H1 (cell line): ENCODE measurements around the gene TM4SF20. TPM values are rescaled to one million over a fixed set of nuclear protein-coding genes. Genes with fewer than 3 reads are reported as not detected.

Experiments
- CTCF ChIA-PET: fragments of 300-600 bp; sonication (Branson Sonifier 250); formaldehyde crosslinking; loops from one replicate; lab custom pipeline; 2021; ENCODE audit not compliant: partially characterized antibody; lab: Charles Lee
- POLR2A ChIA-PET: fragments of 300-600 bp; sonication (Branson Sonifier 250); formaldehyde crosslinking; loops from one replicate; lab custom pipeline; 2021; ENCODE audit warnings: inconsistent platforms; ENCODE audit not compliant: partially characterized antibody; lab: Charles Lee
- DNase-seq, 2 experiments: peaks; one replicate each; pipeline versions ENCODE4 v3.0.0 to v3.0.0-alpha.2; 2010 to 2022; ENCODE audit warnings: low spot score in 2 of 2, low read depth in 1 of 2, mixed read lengths in 1 of 2
- FAIRE-seq: peaks from 2 replicates; lab custom pipeline; 2011; peaks lifted over from hg19 to GRCh38; lab: Jason Lieb, UNC
- H2AFZ ChIP-seq: 2 replicates; pipeline ENCODE4 v1.8.1; 2012; ENCODE audit warnings: low read length, inconsistent platforms
- H2AK5ac ChIP-seq: 2 replicates; pipeline ENCODE4 v1.6.1; 2013; ENCODE audit warnings: low read depth, low read length
- H2BK120ac ChIP-seq: replicated peaks from 2 replicates; pipeline ENCODE3; 2013; ENCODE audit warnings: low read depth, low read length, inconsistent platforms
- H2BK12ac ChIP-seq: 2 replicates; pipeline ENCODE4 v1.6.1; 2013; ENCODE audit warnings: low read depth, low read length
- H2BK15ac ChIP-seq: 2 replicates; pipeline ENCODE4 v1.6.1; 2013; ENCODE audit warnings: low read length
- H2BK20ac ChIP-seq: 2 replicates; pipeline ENCODE4 v1.6.1; 2013; ENCODE audit warnings: low read length
- H2BK5ac ChIP-seq: 2 replicates; pipeline ENCODE4 v1.6.1; 2013; ENCODE audit warnings: low read depth, low read length
- H3K14ac ChIP-seq: 2 replicates; pipeline ENCODE4 v1.6.1; 2013; ENCODE audit warnings: inconsistent platforms; ENCODE audit not compliant: insufficient read length
- H3K18ac ChIP-seq: 2 replicates; pipeline ENCODE4 v1.6.1; 2013; ENCODE audit warnings: low read length; ENCODE audit errors: extremely low read depth
- H3K23ac ChIP-seq: 2 replicates; pipeline ENCODE4 v1.6.1; 2013; ENCODE audit warnings: inconsistent platforms; ENCODE audit not compliant: insufficient read length
- H3K23me2 ChIP-seq: 2 replicates; pipeline ENCODE4 v1.6.1; 2013; ENCODE audit warnings: low read depth, low read length
- H3K27ac ChIP-seq: 2 replicates; pipeline ENCODE4 v1.6.1; 2011; ENCODE audit warnings: low read depth, low read length, inconsistent platforms
- H3K27me3 ChIP-seq, 4 experiments: replicated peaks in 1 of 4; 1 replicate in 1 of 4; 2 replicates in 3 of 4; pipeline versions ENCODE4 v1.6.1 to v1.8.1; 2011 to 2013; ENCODE audit warnings: low read length in 3 of 4, mild to moderate bottlenecking in 3 of 4, inconsistent platforms in 2 of 4, mixed read lengths in 2 of 4, moderate library complexity in 1 of 4; ENCODE audit not compliant: control insufficient read depth in 3 of 4, insufficient read depth in 3 of 4; ENCODE audit errors: extremely low read depth in 1 of 4
- H3K36me3 ChIP-seq, 4 experiments: 2 replicates each; pipeline versions ENCODE4 v1.6.1 to v1.8.1; 2011 to 2013; ENCODE audit warnings: mild to moderate bottlenecking in 4 of 4, low read length in 3 of 4, moderate library complexity in 2 of 4, control low read depth in 1 of 4, inconsistent platforms in 1 of 4; ENCODE audit not compliant: insufficient read depth in 4 of 4, control insufficient read depth in 2 of 4
- H3K4ac ChIP-seq: replicated peaks from 2 replicates; pipeline ENCODE3; 2013; ENCODE audit warnings: low read length, low read depth, mixed read lengths, inconsistent platforms; ENCODE audit not compliant: insufficient read length
- H3K4me1 ChIP-seq, 4 experiments: replicated peaks in 1 of 4; 1 replicate in 1 of 4; 2 replicates in 3 of 4; pipeline versions ENCODE4 v1.6.1 to v1.8.1; 2011 to 2013; ENCODE audit warnings: low read length in 3 of 4, inconsistent platforms in 2 of 4, mixed read lengths in 1 of 4; ENCODE audit not compliant: insufficient read depth in 4 of 4, control insufficient read depth in 3 of 4
- H3K4me2 ChIP-seq, 2 experiments: 2 replicates each; pipeline versions ENCODE4 v1.6.1 to v1.8.1; 2011 to 2013; ENCODE audit warnings: low read depth in 2 of 2, low read length in 2 of 2, control low read depth in 1 of 2, inconsistent platforms in 1 of 2, mild to moderate bottlenecking in 1 of 2; ENCODE audit not compliant: insufficient read depth in 1 of 2
- H3K4me3 ChIP-seq, 4 experiments: fragments of 200-600, 300-600 bp in 1 of 4; sonication (generic), shearing (Covaris generic), sonication (Bioruptor Twin) in 1 of 4; 2 replicates each; pipeline versions ENCODE4 v1.5.1 to v1.8.1; 2011 to 2016; ENCODE audit warnings: low read length in 4 of 4, low read depth in 3 of 4, control low read depth in 2 of 4, inconsistent platforms in 2 of 4, mild to moderate bottlenecking in 2 of 4, mixed read lengths in 1 of 4, moderate library complexity in 1 of 4; ENCODE audit not compliant: insufficient read depth in 2 of 4; ENCODE audit errors: extremely low read depth in 1 of 4
- H3K56ac ChIP-seq: replicated peaks from 2 replicates; pipeline ENCODE3; 2013; ENCODE audit warnings: low read depth, mild to moderate bottlenecking, mixed read lengths, low read length, inconsistent platforms; ENCODE audit not compliant: insufficient read length
- H3K79me1 ChIP-seq: 2 replicates; pipeline ENCODE4 v1.6.1; 2013; ENCODE audit warnings: low read depth, low read length, control low read depth
- H3K79me2 ChIP-seq, 2 experiments: 2 replicates each; pipeline versions ENCODE4 v1.6.1 to v1.8.1; 2012 to 2013; ENCODE audit warnings: low read length in 2 of 2, mild to moderate bottlenecking in 2 of 2, inconsistent platforms in 1 of 2; ENCODE audit not compliant: insufficient read depth in 2 of 2, control insufficient read depth in 1 of 2
- H3K9ac ChIP-seq, 4 experiments: replicated peaks in 1 of 4; 1 replicate in 1 of 4; 2 replicates in 3 of 4; pipeline versions ENCODE4 v1.6.1 to v1.8.1; 2011 to 2013; ENCODE audit warnings: low read depth in 3 of 4, low read length in 3 of 4, control low read depth in 2 of 4, mild to moderate bottlenecking in 2 of 4, moderate library complexity in 2 of 4, inconsistent platforms in 1 of 4; ENCODE audit errors: extremely low read depth in 1 of 4
- H3K9me3 ChIP-seq, 2 experiments: 2 replicates each; pipeline versions ENCODE4 v1.6.1 to v1.8.1; 2012 to 2013; ENCODE audit warnings: mild to moderate bottlenecking in 2 of 2, moderate library complexity in 2 of 2, control low read depth in 1 of 2, inconsistent platforms in 1 of 2, low read depth in 1 of 2, low read length in 1 of 2, mixed read lengths in 1 of 2; ENCODE audit not compliant: insufficient read depth in 2 of 2
- H4K20me1 ChIP-seq, 2 experiments: replicated peaks in 1 of 2; 2 replicates each; pipeline versions ENCODE3 to v1.8.1; 2011 to 2013; ENCODE audit warnings: inconsistent platforms in 2 of 2, low read length in 2 of 2, mild to moderate bottlenecking in 1 of 2; ENCODE audit not compliant: insufficient read depth in 2 of 2, control insufficient read depth in 1 of 2
- H4K5ac ChIP-seq: 2 replicates; pipeline ENCODE4 v1.6.1; 2013; ENCODE audit warnings: low read length, low read depth, mixed read lengths, inconsistent platforms; ENCODE audit not compliant: insufficient read length
- H4K8ac ChIP-seq: 2 replicates; pipeline ENCODE4 v1.8.0; 2013; ENCODE audit warnings: mild to moderate bottlenecking, moderate library complexity, low read length, inconsistent platforms; ENCODE audit not compliant: insufficient read depth; ENCODE audit errors: extremely low read depth
- H4K91ac ChIP-seq: replicated peaks from 2 replicates; pipeline ENCODE3; 2013; ENCODE audit warnings: low read length, mixed read lengths, inconsistent platforms; ENCODE audit not compliant: insufficient read length
- EP300 ChIP-seq, 2 experiments: IDR thresholded peaks; 1 replicate in 1 of 2; 2 replicates in 1 of 2; pipeline ENCODE4 v1.6.1; 2011 to 2012; ENCODE audit warnings: low read depth in 2 of 2, low read length in 2 of 2, mild to moderate bottlenecking in 2 of 2, borderline replicate concordance in 1 of 2, inconsistent platforms in 1 of 2, moderate library complexity in 1 of 2
- RAD21 ChIP-seq, 2 experiments: IDR thresholded peaks in 1 of 2; conservative IDR thresholded peaks in 1 of 2; 2 replicates each; pipeline ENCODE4 v1.6.1; 2011; ENCODE audit warnings: low read depth in 2 of 2, low read length in 2 of 2, improper control_type of control experiment in 1 of 2, inconsistent platforms in 1 of 2, mild to moderate bottlenecking in 1 of 2, moderate library complexity in 1 of 2
- WGBS, 2 experiments: shearing (Covaris generic) in 1 of 2; methylation state at CpG; one replicate each; pipeline versions ENCODE4 v1.1.6 to v1.1.7; 2013 to 2015; ENCODE audit warnings: low lambda C conversion rate in 2 of 2, mixed read lengths in 2 of 2, inconsistent platforms in 1 of 2, low coverage in 1 of 2, missing lambda C conversion rate in 1 of 2; ENCODE audit not compliant: insufficient replicate concordance in 2 of 2, insufficient coverage in 1 of 2, insufficient read length in 1 of 2; ENCODE audit errors: extremely low coverage in 1 of 2, missing lambda C conversion rate in 1 of 2; 5-methylcytosine and 5-hydroxymethylcytosine counted together
- polyA plus RNA-seq, 7 experiments: library from polyadenylated mRNA; depleted of rRNA in 3 of 7; stranded (reverse) in 5 of 7; unstranded in 2 of 7; fragments of >200 nt in 5 of 7; fragments of 200-250 nt in 2 of 7; gene quantifications; 1 replicate in 5 of 7; 2 replicates in 1 of 7; 4 replicates in 1 of 7; pipeline versions ENCODE4 v1.2.1 to v1.2.3, GENCODE V29; 2011 to 2013; ENCODE audit warnings: missing spikeins in 2 of 7, mixed read lengths in 2 of 7
- total RNA-seq: library from RNA; stranded (reverse); fragmentation: NEBNext Ultra II Directional; extraction: Animal tissue kit (Norgen Biotek cat#: 25700); gene quantifications from 2 replicates; pipeline ENCODE4 v1.2.1, GENCODE V29; 2021
- TF ChIP-seq, protein P1 (sequence below), 3 experiments: IDR thresholded peaks; 1 replicate in 2 of 3; 2 replicates in 1 of 3; pipeline versions ENCODE4 v1.5.1 to v1.6.1; 2011; ENCODE audit warnings: low read length in 3 of 3, mild to moderate bottlenecking in 3 of 3, inconsistent platforms in 2 of 3, low read depth in 1 of 3, moderate library complexity in 1 of 3; ENCODE audit not compliant: insufficient read depth in 1 of 3; ENCODE audit errors: control extremely low read depth in 1 of 3

Gene TM4SF20
- total and polyA plus RNA-seq, 2 of the 8 experiments (the other 6 are each of a cell fraction or from before 2014, with no cell fraction given), result not detected

DNA sequence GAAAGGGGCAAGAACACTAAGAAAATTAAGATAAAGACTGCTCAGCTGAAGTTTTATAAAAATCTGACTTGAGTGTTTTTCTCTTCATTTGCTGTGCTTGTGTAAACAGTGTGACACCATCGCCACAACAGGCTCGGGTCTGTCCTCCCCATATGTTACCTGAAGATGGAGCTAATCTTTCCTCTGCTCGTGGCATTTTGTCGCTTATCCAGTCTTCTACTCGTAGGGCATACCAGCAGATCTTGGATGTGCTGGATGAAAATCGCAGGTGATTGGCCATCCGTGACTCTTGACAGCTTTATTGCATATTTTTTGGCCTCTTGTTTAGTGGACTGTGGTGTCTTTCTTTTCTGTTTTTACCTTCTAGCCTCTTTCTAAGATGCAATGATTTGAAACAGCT, 32.0 kb downstream of the TM4SF20 start:
- DNase-seq (no peak), FAIRE-seq (no peak)
- H3K9ac ChIP-seq, result no peak overlapping the region
- H3K4me3 ChIP-seq, result no peak overlapping the region
- no peaks in the 10 kb centered on the region for H4K20me1 ChIP-seq
- no peak overlapping the region for H4K91ac ChIP-seq
- no peak overlapping the region for H3K4ac ChIP-seq
- H3K18ac ChIP-seq, result no peak overlapping the region
- H2AFZ ChIP-seq, result no peak overlapping the region
- no peak overlapping the region for H2BK5ac ChIP-seq
- H3K27me3 ChIP-seq, result no peaks in the 10 kb centered on the region
- peaks cover 0 to 29% (median 2%) of the 10 kb centered on the region in 4 experiments; a peak in 3 of 8 replicates for H3K36me3 ChIP-seq
- no peaks in the 10 kb centered on the region for H3K79me2 ChIP-seq
- CTCF ChIA-PET, result interaction anchor here (0.8 to 3.2 kb wide), 9 partner anchors 9 to 216 kb away, joined by 3 to 14 read pairs (median 4); no protein-coding TSS in a partner anchor
- no peaks in the 10 kb centered on the region for H3K9me3 ChIP-seq
- no peaks in the 10 kb centered on the region for H3K23me2 ChIP-seq
- H3K14ac ChIP-seq, result no peak overlapping the region
- H2BK12ac ChIP-seq, result no peak overlapping the region
- WGBS, 2 experiments, result 88% methylated on average over 7 of the region's 7 CpGs; no CpG with 5 or more reads in 1 of the 2 experiments
- no peak overlapping the region for H3K56ac ChIP-seq
- POLR2A ChIA-PET, result interaction anchor here (1.2 to 1.9 kb wide), 3 partner anchors 9 to 21 kb away, joined by 3 to 5 read pairs (median 4); no protein-coding TSS in a partner anchor
- no peaks in the 10 kb centered on the region; a peak in 1 of 7 replicates for H3K4me1 ChIP-seq
- no peak overlapping the region for H3K27ac ChIP-seq
- H3K4me2 ChIP-seq, result no peak overlapping the region
- H4K8ac ChIP-seq, result no peak overlapping the region
- H2BK20ac ChIP-seq, result no peak overlapping the region
- H2AK5ac ChIP-seq, result no peak overlapping the region
- H2BK15ac ChIP-seq, result no peak overlapping the region
- TF ChIP-seq, protein P1, sequence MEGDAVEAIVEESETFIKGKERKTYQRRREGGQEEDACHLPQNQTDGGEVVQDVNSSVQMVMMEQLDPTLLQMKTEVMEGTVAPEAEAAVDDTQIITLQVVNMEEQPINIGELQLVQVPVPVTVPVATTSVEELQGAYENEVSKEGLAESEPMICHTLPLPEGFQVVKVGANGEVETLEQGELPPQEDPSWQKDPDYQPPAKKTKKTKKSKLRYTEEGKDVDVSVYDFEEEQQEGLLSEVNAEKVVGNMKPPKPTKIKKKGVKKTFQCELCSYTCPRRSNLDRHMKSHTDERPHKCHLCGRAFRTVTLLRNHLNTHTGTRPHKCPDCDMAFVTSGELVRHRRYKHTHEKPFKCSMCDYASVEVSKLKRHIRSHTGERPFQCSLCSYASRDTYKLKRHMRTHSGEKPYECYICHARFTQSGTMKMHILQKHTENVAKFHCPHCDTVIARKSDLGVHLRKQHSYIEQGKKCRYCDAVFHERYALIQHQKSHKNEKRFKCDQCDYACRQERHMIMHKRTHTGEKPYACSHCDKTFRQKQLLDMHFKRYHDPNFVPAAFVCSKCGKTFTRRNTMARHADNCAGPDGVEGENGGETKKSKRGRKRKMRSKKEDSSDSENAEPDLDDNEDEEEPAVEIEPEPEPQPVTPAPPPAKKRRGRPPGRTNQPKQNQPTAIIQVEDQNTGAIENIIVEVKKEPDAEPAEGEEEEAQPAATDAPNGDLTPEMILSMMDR (IDR thresholded peaks at IDR 0.05; ENCODE audit: control extremely low read depth in 1 of 3, insufficient read depth in 1 of 3, low read depth in 1 of 3, low read length in 3 of 3), result peak in 2 of 3 experiments; percentile 37 to 47; a peak in 2 of 4 replicates
- TF ChIP-seq EP300 (IDR thresholded peaks at IDR 0.05; ENCODE audit: borderline replicate concordance in 1 of 2, low read depth in 2 of 2, low read length in 2 of 2) (no peak), RAD21 (IDR thresholded peaks at IDR 0.05 in 1 of 2, conservative IDR thresholded peaks at IDR 0.05 in 1 of 2; ENCODE audit: low read depth in 2 of 2, low read length in 2 of 2) (peak; percentile 4 to 27; a peak in 1 of 4 replicates)
- no peaks in the 10 kb centered on the region for H3K79me1 ChIP-seq
- no peak overlapping the region for H2BK120ac ChIP-seq
- H3K23ac ChIP-seq, result no peak overlapping the region
- no peak overlapping the region for H4K5ac ChIP-seq
